GM18502 (cell line): ENCODE measurements around the gene WDR82.

Source experiments
- ATAC-seq: cut with Tn5 transposase; IDR thresholded peaks from one replicate; pipeline ENCODE4 v1.9.1; 2021; ENCODE audit warnings: mild to moderate bottlenecking; ENCODE audit not compliant: unreplicated experiment, poor library complexity

WDR82 gene

DNA sequence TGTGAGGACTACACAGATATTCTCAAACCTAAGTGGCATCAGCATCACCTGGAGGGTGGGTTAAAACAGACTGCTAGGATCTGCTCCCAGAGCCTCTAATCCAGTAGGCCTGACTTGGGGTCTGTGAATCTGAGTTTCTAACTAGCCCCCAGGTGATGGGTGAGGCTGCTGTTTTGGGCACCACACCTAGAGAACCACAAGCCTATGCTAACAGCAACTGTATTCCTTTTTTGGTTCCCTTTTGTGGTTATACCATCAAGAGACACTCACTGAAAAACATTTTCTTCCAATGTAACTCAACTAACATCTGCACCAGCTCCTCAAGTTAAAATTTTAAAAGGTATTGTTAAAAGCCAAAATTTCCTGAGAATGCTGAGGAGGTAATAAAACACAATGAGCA is 16.0 kb downstream of the WDR82 start:
- no peak for ATAC-seq

DNA sequence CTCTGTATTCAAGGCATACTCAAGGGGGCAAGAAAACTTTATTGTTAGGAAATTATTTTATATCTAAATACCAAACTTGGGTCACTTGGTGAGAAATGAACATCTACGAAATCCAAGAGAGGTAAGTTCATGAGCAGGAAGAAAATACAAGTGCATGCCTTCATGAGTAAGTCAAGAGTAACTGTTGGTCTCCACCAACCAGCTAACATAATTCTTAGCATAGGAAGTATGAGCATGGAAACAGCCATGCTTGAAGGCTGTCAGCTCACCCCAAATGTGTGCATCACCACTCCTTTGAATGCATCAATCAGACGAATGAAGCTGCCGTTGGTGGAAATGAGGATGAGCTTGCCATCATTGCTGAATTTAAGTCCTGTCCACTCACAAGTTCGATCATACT is 19.0 kb downstream of the WDR82 start:
- ATAC-seq, result no peak

DNA sequence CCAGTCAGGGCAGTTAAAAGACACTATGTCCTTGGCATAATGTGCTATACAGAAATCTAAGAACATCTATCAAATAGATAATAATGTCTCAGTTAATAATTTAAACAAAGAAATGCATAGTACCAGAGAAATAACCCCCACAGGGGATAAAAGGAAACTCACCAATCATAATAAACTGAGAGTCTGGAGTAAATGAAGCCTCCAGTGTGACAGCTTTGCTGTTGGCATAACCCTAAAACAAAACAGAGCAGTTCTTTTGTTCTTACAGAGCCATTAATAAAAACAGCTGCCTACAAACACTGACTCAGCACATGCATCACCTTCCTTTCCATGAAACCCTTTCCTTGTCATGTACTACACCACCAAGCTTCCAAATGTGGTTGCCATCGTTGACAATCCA is 19.4 kb downstream of the WDR82 start:
- no peak for ATAC-seq

DNA sequence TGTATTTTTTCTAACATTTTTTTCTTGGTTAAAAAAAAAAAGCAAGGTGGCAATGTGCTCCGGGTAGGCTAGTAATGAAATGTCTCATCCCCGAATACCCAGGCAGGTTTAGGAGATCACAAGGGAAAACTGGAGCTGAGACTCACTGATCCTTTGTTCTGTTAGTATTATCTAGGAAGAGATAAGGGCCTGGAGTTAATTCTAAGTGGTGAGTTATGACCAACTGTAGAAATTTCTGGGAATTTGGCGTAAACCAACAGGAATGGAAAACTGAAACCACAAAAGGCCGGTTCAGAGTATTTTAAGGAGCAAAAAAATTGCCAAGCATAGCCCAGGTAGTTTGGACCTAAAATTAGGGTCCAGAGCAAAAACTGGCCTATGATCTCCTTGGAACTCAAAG is 20.5 kb downstream of the WDR82 start:
- no peak for ATAC-seq

DNA sequence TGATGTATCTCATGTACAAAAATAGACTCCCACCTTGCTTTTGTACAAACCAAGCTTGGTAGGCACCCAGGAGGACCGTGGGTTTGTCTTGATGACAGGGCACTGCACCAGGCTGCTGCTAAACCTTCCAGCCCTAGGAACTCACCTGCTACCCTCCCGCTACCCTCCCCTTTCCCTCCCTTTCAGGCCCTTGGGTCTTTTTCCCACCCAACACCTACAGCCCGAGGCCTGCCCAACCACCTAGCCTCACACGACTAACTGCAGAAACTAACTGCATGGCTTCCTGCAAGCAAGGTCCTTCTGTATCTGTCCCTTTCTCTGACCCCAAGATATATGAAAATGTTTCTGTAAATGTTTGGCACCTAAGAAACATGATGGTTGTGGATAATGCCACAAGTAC is 21.8 kb downstream of the WDR82 start:
- ATAC-seq, result no peak

DNA sequence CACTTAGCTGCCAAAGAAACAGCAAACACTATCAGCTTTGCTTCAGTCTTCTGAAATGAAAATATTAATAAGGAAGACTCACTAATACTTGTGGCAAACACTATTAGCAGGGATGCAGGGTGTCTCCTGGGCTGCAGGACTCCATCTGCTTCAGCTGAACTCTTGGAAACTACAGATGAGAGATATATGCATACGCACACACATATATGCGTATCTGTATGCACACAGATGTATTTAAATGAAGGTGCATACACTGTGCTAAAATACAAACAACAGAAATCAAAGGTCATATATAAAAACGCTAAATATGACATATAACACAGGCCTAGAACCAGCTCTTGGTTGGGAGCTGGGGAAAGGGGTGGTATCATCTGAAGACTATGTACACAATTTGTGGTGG is 22.3 kb downstream of the WDR82 start:
- no peak for ATAC-seq

DNA sequence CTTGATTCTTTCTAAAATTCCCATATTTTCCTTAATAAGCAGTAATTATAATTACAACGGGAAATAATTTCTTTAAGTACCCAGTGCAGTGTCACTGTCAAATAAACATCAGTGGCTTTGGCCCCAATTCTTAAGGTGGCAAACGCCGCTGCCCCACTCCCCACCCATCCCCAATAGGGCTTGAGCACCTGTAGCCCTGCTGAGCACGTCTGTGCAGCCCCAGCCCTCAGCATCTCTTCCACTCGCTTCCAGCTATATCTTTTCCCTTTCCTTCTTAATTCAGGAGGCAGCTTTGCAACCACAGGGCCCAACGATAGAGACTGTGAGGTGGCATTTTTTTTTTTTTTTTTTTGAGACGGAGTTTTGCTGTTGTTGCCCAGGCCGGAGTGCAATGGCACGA is 23.8 kb downstream of the WDR82 start:
- ATAC-seq, result no peak

DNA sequence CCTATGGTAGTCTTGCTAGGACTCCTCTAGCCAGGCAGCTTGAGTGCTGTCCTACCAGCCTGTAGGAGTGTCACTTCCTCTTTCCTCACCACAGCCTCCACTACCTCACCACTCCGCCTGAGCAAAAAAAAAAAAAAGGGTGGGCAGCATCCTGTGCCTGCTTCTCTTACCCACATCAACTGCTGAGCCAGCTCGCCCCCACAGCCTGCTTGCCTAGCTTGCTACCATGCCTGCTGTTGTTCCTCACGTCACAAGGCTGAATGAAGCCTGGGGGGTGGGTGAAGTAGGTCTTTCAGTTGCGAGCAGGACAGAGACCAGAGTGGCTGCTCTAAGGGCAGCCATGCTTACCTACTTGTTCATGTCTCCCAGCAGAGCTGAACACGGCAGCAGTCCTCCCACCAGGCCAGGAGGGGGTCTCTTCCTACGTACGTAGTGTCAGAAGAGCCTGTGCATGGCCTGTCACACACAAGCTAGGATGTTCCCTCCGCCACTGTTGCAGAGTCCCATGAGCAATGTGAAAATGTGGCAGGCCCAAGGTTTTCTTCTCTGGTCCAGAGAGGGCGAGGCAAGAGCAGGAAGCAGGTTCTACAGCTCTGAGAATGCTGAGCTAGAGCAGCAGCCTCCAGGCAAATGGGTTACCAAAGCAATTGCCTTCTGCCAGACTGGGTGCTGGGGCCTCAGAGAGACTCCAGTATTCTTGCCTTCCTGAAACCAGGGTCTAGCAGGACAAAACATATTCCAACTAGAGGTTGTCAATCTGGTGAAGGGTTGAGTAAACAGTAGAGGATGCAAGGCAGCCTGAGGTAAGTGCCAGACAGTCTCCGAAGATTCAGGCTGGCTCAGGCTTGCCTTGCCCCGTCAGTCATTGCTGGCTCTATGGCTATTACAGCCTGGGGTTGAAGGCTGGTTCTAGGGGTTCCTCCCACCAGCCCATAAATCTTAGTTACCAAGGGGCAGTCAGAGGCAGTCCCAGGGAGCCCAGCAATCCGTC is 24.8 kb downstream of the WDR82 start:
- ATAC-seq, result peak; percentile 87

DNA sequence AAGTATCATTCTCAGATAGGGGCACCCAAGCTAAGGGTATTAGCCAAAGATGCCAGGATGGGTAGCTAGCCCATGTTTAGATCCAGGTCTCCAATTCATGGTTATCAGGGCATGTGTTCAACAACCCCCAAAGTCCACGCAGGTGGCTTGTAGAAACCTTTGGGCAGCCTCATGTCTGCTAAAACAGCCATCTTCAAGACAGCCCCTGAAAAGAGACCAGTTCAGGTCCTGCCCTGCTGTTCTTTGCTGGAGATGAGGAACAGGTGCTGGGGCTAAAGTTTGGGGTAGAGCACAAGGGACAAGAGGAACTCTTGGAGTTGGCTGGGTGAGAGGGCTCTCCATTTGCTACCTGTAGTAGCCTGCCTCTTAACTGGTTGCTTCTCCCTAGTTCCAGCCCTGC is 28.3 kb downstream of the WDR82 start:
- ATAC-seq, result no peak

DNA sequence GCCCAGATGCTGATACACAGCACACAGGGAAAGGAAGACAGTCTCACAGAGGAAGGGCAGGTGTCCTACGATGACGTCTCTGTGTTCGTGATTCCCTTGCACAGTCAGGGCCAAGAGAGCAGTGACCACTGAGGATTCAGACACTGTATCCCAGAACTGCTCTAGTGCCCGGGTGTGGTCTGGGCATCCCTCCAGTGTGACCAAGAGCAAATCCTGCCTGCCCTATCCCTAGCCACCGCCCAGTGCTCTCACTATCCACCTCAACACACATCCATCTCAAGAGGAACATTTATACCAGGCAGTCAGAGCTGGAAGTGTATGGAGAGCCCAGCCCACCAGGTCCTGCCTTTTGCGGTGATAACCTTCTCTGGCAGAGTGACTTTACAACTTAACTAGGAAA is 28.8 kb downstream of the WDR82 start:
- ATAC-seq, result no peak

DNA sequence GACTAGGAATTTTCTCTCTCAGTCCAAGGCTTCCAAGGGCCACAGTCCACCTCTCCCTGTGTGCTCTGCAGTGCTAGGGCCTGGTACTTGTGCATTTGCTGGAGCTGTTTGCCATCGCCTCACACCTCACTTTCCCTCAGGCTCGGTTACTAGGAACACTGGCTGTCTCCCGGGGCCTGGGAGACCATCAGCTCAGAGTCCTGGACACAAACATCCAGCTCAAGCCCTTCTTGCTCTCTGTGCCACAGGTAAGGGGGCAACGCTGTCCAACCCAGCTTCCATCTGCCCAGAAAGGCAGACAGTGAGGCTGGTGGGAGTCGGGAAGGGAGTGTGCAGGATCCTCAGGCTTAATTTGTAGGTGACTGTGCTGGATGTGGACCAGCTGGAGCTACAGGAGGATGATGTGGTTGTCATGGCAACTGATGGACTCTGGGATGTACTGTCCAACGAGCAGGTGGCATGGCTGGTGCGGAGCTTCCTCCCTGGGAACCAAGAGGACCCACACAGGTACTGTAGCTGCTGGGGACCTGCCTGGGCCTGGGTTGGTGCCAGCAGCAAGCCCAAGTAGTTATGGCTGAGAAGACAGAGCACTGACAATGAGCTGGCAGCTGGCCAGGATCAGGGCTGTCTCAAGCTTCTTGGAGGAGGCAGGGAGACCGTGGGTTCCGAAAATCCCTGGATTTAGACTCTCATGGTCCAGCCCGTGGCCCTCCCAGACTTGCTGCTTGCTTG is 29.5 kb downstream of the WDR82 start:
- ATAC-seq, result no peak

DNA sequence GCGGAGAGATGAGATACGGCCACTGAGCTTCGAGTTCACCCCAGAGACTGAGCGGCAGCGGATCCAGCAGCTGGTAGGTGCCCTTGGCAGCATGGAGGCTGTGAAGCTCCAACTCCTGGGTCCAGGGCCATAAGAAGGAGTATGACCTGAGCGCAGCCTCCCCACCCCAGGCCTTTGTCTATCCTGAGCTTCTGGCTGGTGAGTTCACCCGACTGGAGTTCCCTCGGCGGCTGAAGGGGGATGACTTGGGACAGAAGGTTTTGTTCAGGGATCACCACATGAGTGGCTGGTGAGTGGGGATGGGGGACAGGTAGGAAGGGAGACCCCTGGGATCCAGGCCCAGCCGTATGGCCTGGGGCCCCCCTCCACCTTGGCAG is 30.3 kb downstream of the WDR82 start:
- ATAC-seq, result no peak

DNA sequence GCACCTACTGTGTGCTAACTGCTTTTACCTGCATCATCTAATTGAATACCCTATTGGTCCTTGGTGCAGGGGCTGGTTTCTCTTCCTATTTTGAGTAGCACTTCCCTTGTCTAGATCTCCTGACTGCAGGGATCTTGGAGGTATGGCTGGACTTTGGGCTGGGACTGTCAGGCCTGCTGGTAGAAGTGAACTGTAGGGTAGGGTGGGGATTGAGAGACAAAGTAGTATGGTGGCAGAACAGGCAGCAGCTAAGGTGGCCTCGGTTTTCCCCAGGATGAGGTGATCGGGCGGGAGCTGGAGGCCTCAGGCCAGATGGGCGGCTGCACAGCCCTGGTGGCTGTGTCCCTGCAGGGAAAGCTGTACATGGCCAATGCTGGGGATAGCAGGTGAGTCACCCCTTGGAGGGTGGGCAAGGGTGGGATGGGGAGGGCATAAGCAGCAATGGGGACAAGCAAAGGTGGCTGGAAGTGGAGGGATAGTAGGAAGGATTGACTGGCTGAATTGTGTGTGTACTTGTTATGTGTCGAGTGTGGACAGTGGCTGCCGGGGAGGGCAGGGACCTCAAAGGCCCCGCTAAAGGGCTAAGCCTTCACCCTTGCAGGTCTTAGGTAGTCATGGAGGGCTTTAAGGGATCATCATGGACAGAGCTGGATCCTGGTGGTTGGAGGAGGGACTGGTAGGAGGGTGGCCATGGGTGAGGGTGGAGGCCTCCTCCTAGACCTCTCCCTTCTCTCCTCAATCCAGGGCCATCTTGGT is 30.9 kb downstream of the WDR82 start:
- ATAC-seq, result no peak

DNA sequence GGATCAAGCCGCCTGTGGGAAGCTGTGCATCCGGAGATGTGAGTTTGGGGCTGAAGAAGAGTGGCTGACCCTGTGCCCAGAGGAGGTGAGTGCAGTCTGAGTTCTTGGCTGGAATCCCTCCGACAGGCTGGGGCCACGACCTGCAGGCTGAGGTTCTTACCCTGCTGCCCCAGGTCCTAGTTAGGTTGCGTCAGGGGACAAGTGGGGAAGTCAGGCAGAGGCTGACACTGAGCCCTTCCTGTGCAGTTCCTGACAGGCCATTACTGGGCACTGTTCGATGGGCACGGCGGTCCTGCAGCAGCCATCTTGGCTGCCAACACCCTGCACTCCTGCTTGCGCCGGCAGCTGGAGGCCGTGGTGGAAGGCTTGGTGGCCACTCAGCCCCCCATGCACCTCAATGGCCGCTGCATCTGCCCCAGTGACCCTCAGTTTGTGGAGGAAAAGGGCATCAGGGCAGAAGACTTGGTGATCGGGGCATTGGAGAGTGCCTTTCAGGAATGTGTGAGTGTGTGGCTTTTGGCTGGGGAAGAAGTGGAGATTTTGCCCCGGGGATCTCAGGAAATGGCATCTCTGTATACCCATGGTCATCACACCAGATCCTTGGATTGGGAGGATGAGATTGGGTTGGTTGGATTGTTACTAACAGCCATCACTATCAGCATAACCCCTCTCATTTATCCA is 31.6 kb downstream of the WDR82 start:
- ATAC-seq, result no peak

DNA sequence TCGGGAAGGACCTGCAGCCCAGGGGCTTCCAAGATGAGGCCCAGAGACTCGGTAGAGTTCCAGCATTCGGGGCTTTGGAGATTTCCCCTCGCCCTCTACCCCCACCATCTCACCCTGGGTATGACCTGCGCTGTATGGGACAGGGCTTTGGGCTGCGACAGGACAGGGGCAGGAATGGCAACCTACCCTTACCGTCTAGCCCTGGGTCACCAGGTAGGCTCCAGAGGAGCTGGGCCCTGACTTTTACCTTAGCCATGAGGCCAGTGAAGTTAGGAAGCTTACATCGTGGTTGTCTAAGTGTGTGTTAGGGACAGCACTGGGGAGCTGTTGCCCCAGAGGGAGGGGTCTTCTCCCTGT is 32.2 kb downstream of the WDR82 start:
- ATAC-seq, result no peak

DNA sequence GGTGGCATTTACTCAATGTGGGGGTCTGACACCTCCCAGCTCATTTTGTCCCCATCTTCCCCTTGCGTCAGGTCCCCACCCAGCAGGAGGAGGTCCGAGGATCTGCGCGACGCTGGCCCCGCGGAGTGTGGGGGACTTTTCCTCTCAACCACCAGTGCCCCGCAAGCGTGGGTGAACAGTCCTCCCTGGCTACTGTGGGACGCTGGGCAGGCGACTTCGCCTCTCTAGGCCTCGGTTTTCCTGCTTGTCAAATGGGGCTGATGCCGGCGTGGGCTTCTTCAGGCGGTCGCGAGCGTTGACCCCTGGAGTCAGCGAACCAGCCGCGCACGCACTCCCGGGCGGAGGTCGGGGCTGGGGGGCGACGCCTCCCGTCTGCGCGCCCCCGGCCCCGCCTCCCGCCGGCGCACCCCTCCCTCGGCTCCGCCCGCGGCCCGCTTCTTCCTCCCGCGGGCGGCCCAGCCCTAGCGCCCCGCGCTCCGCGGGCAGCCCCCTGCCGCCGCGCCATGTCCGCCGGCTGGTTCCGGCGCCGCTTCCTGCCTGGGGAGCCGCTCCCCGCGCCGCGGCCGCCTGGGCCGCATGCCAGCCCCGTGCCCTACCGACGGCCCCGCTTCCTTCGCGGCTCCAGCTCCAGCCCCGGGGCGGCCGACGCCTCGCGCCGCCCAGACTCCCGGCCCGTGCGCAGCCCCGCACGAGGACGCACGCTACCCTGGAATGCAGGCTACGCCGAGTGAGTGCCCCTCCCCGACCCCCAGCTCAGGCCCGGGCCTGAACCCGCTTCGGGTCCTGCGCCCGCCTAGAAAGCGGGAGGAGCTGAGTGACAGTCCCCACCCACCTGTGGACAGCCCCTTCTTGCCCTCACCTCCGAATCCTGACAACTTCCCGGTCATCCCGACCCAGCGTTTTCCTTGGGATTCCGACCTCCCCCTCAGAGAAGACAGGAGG is 32.9 kb downstream of the WDR82 start, which contains the start of gene PPM1M:
PPM1M (plus strand) TSS at position 438 of the 942 bp plus-strand sequence; CDS start at position 504, 66 bp downstream.
- peak; percentile 34 for ATAC-seq

DNA sequence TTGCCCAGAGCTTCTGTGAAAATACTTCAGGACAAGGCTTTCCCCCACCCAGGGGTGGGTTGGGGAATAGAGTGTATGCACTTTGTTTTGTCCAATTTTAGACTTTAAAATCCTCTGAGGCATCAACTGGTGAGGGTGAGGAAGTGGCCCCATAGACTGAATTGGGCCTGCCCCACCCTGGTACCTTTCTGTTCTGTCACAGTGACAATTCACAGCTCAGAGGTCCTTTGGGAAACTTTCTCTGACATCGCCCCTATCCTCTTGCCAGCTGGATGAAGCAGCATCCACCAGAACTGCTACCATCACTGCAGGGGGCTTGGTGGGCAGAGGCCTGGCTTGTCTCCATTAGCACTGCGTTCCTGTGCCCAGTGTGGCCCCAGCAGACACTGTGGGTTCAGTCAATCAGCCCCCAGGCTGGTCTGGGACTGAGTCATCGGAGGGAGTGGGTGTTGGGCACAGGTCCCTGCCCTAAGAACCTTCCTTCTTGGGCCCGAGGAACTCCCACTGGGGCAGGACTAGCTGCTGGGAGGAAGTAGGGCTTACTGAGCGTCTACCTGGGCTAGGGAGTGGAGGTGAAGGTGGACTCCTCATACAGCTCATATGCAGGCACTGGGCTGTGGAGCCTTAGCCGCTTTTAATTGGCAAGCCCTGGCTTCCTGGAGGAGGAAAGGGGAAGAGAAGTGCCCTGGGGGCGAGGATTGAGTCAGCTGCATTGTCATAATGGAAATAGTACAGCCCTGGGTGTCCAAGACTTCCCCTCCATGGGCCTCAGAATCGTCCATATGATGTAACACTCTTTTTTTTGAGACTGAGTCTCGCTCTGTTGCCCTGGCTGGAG is 34.4 kb downstream of the WDR82 start:
- ATAC-seq, result peak; percentile 46

DNA sequence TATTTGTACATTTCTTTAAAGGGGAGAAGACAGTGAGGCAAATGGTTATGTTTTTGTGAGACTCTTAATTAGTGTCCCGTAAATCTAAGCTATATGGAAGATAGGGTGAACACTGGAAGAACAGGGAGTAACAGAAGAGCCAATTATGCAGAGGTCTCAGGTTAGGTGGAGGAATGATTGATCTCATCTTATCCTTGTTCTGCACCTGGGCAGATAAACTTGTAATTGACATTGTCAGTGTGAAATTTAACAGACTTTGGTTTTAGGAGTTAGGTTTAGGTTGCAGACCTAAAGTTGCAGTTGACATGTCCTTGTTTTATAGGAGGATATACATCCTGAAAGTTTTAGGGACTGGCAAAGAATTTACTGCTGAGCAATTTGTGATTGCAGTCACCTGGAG is 36.4 kb downstream of the WDR82 start:
- no peak for ATAC-seq
